GM23338 (cell line): ENCODE measurements around the gene RIC3. TPM values are rescaled to one million over a fixed set of nuclear protein-coding genes. Genes with fewer than 3 reads are reported as not detected.

Experiments used
- ATAC-seq: fragments of 200-7000 bp; cut with Tn5 transposase; 3 replicates; pipeline ENCODE4 v1.9.1; 2020
- DNase-seq: peaks from one replicate; pipeline ENCODE4 v3.0.0-alpha.2; 2015; ENCODE audit warnings: low spot score
- H2AFZ ChIP-seq: fragments of 200-600 bp; sonication (generic); 2 replicates; pipeline ENCODE4 v1.8.0; 2016; ENCODE audit warnings: antibody characterized with exemption, mild to moderate bottlenecking, moderate library complexity
- H3F3A ChIP-seq: fragments of 200-600 bp; sonication (generic); replicated peaks from 2 replicates; pipeline ENCODE4 v1.8.0; 2017; ENCODE audit warnings: antibody characterized with exemption, mixed run types, low read depth
- H3K27ac ChIP-seq: fragments of 200-600 bp; sonication (generic); 2 replicates; pipeline ENCODE4 v1.6.1; 2016; ENCODE audit warnings: low read depth
- H3K27me3 ChIP-seq: fragments of 200-600 bp; sonication (generic); 2 replicates; pipeline ENCODE4 v1.8.0; 2016; ENCODE audit warnings: mild to moderate bottlenecking, mixed run types, moderate library complexity; ENCODE audit not compliant: insufficient read depth
- H3K36me3 ChIP-seq: fragments of 200-600 bp; sonication (generic); 2 replicates; pipeline ENCODE4 v1.8.0; 2016; ENCODE audit warnings: mild to moderate bottlenecking; ENCODE audit not compliant: insufficient read depth
- H3K4me1 ChIP-seq: fragments of 200-600 bp; sonication (generic); 2 replicates; pipeline ENCODE4 v1.8.0; 2016; ENCODE audit warnings: mild to moderate bottlenecking, moderate library complexity; ENCODE audit not compliant: insufficient read depth
- H3K4me2 ChIP-seq: fragments of 200-600 bp; sonication (generic); 2 replicates; pipeline ENCODE4 v1.7.1; 2017; ENCODE audit warnings: mixed run types
- H3K4me3 ChIP-seq: fragments of 200-600 bp; sonication (generic); 2 replicates; pipeline ENCODE4 v1.6.1; 2016; ENCODE audit warnings: mixed run types
- H3K79me2 ChIP-seq: fragments of 200-600 bp; sonication (generic); replicated peaks from 2 replicates; pipeline ENCODE4 v1.8.0; 2017; ENCODE audit warnings: mild to moderate bottlenecking; ENCODE audit not compliant: insufficient read depth
- H3K9me2 ChIP-seq: fragments of 200-600 bp; sonication (generic); 2 replicates; pipeline ENCODE4 v1.8.0; 2017; ENCODE audit not compliant: insufficient read depth
- H4K20me1 ChIP-seq: fragments of 200-600 bp; sonication (generic); replicated peaks from 2 replicates; pipeline ENCODE4 v1.8.0; 2017; ENCODE audit warnings: mild to moderate bottlenecking; ENCODE audit not compliant: insufficient read depth
- H3K27ac Mint-ChIP-seq: 2 replicates; pipeline ENCODE4 v1.8.0; 2020; ENCODE audit warnings: inconsistent platforms, mild to moderate bottlenecking, moderate library complexity, mixed read lengths
- H3K27me3 Mint-ChIP-seq: 3 replicates; pipeline ENCODE4 v1.8.0; 2022; ENCODE audit warnings: low read depth, mild to moderate bottlenecking, moderate library complexity, mixed read lengths, inconsistent platforms; ENCODE audit not compliant: insufficient read depth, poor library complexity
- H3K36me3 Mint-ChIP-seq: 3 replicates; pipeline ENCODE4 v1.8.0; 2021; ENCODE audit warnings: low read depth, mild to moderate bottlenecking, inconsistent platforms, moderate library complexity, mixed read lengths
- H3K4me1 Mint-ChIP-seq: 3 replicates; pipeline ENCODE4 v1.8.0; 2020; ENCODE audit warnings: mild to moderate bottlenecking, inconsistent platforms, mixed read lengths
- H3K4me3 Mint-ChIP-seq: 3 replicates; pipeline ENCODE4 v1.8.0; 2021; ENCODE audit warnings: moderate library complexity, mild to moderate bottlenecking, inconsistent platforms, mixed read lengths
- H3K9me3 Mint-ChIP-seq: 3 replicates; pipeline ENCODE4 v1.8.0; 2020; ENCODE audit warnings: moderate library complexity, mild to moderate bottlenecking, inconsistent platforms, mixed read lengths
- CREB1 ChIP-seq: fragments of 250-450 bp; sonication (Bioruptor Pico); IDR thresholded peaks from 2 replicates; pipeline ENCODE4 v1.5.0; 2020; ENCODE audit warnings: low read depth, mild to moderate bottlenecking, moderate library complexity
- EZH2 ChIP-seq: fragments of 200-600 bp; sonication (generic); IDR thresholded peaks from one replicate; pipeline ENCODE4 v1.8.0; 2017; ENCODE audit warnings: antibody characterized with exemption, mild to moderate bottlenecking, low read depth; ENCODE audit not compliant: unreplicated experiment
- EZH2phosphoT487 ChIP-seq: fragments of 200-600 bp; sonication (generic); IDR thresholded peaks from one replicate; pipeline ENCODE4 v1.8.1; 2018; ENCODE audit warnings: antibody characterized with exemption; ENCODE audit not compliant: unreplicated experiment
- JUNB ChIP-seq: IDR thresholded peaks from one replicate; pipeline ENCODE4 v1.6.1; 2016; ENCODE audit warnings: antibody characterized with exemption; ENCODE audit not compliant: unreplicated experiment
- NANOG ChIP-seq: IDR thresholded peaks from 2 replicates; pipeline ENCODE4 v1.6.1; 2016; ENCODE audit warnings: antibody characterized with exemption, borderline replicate concordance
- REST ChIP-seq: IDR thresholded peaks from one replicate; pipeline ENCODE4 v1.6.1; 2018; ENCODE audit warnings: antibody characterized with exemption; ENCODE audit not compliant: unreplicated experiment
- ZNF114 ChIP-seq: fragments of 250-450 bp; sonication (Bioruptor Pico); IDR thresholded peaks from 2 replicates; pipeline ENCODE4 v1.5.0; 2020; ENCODE audit warnings: mild to moderate bottlenecking, moderate library complexity
- polyA plus RNA-seq: library from polyadenylated mRNA; unstranded; fragments of >200 nt; fragmentation: Nextera tagmentation; extraction: Ambion mirVana; gene quantifications from 2 replicates; pipeline ENCODE4 v1.2.1, GENCODE V29; 2016
- total RNA-seq: library from RNA; depleted of rRNA; stranded (reverse); fragments of >200 nt; shearing (Covaris generic); gene quantifications from 2 replicates; pipeline ENCODE4 v1.2.3, GENCODE V29; 2014

Gene RIC3
- total and polyA plus RNA-seq, 2 experiments from 2014 or later = 17.8 to 21.3 TPM

- H3K27ac ChIP-seq = no peak overlapping the region
- H3K36me3 ChIP-seq = no peaks in the 10 kb centered on the region
- H4K20me1 ChIP-seq = peaks cover 10% of the 10 kb centered on the region
- TF ChIP-seq NANOG = no peak
- TF ChIP-seq EZH2phosphoT487 = no peak
- TF ChIP-seq CREB1 (CRISPR knock-in tag) = no peak
- TF ChIP-seq ZNF114 = no peak
- TF ChIP-seq JUNB = no peak
- TF ChIP-seq REST = no peak
- TF ChIP-seq EZH2 = no peak
- Mint-ChIP-seq H3K36me3 (no peaks in the 10 kb centered on the region), H3K9me3 (no peaks in the 10 kb centered on the region), H3K4me3 (peak overlapping the region; percentile 71), H3K27ac (no peak overlapping the region), H3K4me1 (peaks cover 37% of the 10 kb centered on the region), H3K27me3 (peaks cover 25% of the 10 kb centered on the region)
- H3K9me2 ChIP-seq = no peaks in the 10 kb centered on the region
- peaks cover 35% of the 10 kb centered on the region for H3K4me1 ChIP-seq
- H3F3A ChIP-seq = 0 out of 2 replicates have a peak, but pooled peaks cover 3% of the 10 kb centered on the region
- ATAC-seq = no peak
- H3K4me3 ChIP-seq = peak overlapping the region; percentile 69
- peak overlapping the region; percentile 75 for H3K4me2 ChIP-seq
- no peak for DNase-seq
- peaks cover 8% of the 10 kb centered on the region for H3K79me2 ChIP-seq
- peak overlapping the region; percentile 98 for H2AFZ ChIP-seq
- H3K27me3 ChIP-seq = peaks cover 26% of the 10 kb centered on the region
Observed at GRCh38 chr11:8080069-8080670, 88.7 kb downstream of the RIC3 start.

GRCh38 chr11:8079111-8079675 lies 89.6 kb downstream of the RIC3 start:
- Mint-ChIP-seq H3K36me3 (no peaks in the 10 kb centered on the region), H3K4me3 (no peak overlapping the region), H3K27me3 (peaks cover 25% of the 10 kb centered on the region), H3K4me1 (peaks cover 29% of the 10 kb centered on the region), H3K9me3 (no peaks in the 10 kb centered on the region), H3K27ac (no peak overlapping the region)
- Histone ChIP-seq H2AFZ (no peak overlapping the region), H3F3A (0 out of 2 replicates have a peak, but pooled peaks cover 3% of the 10 kb centered on the region), H3K79me2 (peaks cover 1% of the 10 kb centered on the region; the same call in 1 of the 2 replicates), H3K36me3 (no peaks in the 10 kb centered on the region), H3K27me3 (peaks cover 26% of the 10 kb centered on the region), H3K4me2 (no peak overlapping the region), H3K4me1 (peaks cover 26% of the 10 kb centered on the region), H3K9me2 (no peaks in the 10 kb centered on the region), H4K20me1 (peaks cover 5% of the 10 kb centered on the region), H3K27ac (no peak overlapping the region), H3K4me3 (no peak overlapping the region)
- no peak for ATAC-seq
- DNase-seq = no peak
- TF ChIP-seq NANOG = no peak
- TF ChIP-seq ZNF114 = no peak
- TF ChIP-seq REST = no peak
